NCI-H1092 treated with DMSO at 0.1 percent for 48 hours (cell line): ENCODE results near the gene ANKRD36C.
"Not testable (repeated sequence)": the region's sequence is repeated elsewhere in the genome, so short reads cannot be mapped to it uniquely, and the experiment has no call there.

Experiments used
- DNase-seq: peaks from one replicate; lab custom pipeline; 2025; lab: John Stamatoyannopoulos, UW

The ANKRD36C gene

DNA sequence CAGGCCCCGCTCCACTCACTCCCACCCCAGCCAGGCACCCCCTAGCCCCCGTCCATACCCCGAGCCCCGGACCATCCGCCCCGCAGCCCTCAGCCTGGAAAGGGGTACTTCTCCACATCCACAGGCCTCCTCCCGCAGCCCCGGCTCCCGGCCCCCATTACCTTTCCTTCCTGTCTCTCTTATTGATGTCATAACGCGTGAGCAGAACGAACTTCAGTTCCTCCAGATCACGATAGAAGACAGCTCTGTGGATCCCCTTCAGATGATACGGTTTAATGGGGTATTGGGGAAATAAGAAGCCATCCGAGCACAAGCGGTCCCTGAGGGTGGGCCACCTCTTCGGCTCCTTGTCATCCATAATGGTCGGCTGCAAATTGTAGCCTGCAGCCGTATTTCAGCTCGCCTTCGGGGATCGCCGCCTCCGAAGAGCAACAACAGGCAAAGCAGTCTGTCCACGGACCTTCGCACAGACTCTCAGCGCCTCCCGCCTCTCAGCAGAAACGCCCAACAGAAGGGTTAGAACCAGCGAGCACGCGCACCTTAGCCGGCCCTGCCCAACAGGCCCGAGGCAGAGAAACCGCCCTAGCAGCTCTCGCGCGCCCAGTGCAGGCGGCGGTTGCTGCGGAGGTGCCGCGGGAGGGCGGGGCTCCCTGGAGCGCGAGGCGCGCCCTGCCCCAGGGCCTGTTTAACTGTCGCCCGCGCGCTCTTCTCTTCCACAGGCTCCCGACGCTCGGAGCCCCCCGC, at the start of gene ANKRD36C:
Gene ANKRD36C, minus strand, starts transcription at position 474 of the 744 bp plus-strand sequence. Its CDS starts 116 bp downstream, at position 358.
- DNase-seq = not testable (repeated sequence)

DNA sequence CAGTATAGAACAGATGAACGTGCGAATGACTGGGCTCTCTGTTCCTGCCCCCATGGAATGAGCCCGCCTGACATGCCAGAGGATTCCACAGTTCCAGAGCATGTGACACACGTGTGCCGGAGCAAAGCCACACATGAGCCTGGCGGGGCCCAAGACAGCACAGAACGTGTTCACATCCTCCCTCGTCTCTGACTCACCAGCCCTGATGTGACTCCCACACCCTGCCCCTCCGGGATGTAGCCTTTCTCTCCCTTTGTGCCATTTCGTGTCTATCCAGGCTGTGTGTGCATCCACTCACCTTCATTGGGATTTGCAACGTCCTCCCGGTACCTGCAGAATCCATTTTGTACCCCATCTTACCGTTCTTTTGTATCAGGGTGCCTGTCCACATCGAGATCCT, 43.9 kb upstream of the ANKRD36C start:
- not testable (repeated sequence) for DNase-seq

DNA sequence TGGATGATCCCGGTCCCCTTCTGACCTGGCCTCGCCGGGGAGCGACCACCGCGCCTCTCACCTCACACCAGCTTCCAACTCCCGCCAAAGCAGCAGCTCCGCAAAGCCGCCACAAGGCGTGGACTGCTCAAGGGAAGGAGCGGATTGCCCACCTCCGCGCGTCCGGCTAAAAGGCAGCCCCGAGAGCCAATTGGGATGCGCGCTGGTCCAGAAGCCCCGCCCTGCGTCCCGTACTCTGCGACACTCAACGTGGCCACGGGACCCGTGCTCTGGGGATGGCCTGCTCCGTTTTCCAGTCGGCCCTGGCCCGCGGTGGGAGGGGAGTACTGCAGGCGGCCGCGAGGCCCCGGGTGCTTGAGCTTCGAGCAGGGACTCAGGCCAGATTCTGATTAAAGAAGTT, 43.2 kb upstream of the ANKRD36C start, which contains the start of gene GPAT2:
Gene GPAT2, minus strand, starts transcription at position 125 of the 400 bp plus-strand sequence. CDS start 2,557 bp downstream, outside the sequence.
- DNase-seq = not testable (repeated sequence)

DNA sequence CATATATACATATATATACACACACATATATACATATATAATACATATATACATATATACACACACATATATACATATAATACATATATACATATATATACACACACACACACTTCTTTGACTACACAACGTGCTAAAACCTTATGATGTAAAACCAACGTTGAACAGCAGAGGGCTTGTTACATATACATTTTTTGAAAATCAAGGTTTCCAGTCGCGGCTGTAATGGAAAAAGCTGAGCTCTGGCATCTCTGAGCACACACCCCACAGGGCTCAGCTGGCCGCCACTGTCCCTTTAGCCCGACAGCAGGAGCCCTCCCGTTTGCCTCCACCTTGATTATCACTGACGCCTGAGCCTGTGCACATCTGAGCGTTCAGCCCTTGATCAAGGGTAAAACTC, 42.4 kb upstream of the ANKRD36C start:
- not testable (repeated sequence) for DNase-seq

DNA sequence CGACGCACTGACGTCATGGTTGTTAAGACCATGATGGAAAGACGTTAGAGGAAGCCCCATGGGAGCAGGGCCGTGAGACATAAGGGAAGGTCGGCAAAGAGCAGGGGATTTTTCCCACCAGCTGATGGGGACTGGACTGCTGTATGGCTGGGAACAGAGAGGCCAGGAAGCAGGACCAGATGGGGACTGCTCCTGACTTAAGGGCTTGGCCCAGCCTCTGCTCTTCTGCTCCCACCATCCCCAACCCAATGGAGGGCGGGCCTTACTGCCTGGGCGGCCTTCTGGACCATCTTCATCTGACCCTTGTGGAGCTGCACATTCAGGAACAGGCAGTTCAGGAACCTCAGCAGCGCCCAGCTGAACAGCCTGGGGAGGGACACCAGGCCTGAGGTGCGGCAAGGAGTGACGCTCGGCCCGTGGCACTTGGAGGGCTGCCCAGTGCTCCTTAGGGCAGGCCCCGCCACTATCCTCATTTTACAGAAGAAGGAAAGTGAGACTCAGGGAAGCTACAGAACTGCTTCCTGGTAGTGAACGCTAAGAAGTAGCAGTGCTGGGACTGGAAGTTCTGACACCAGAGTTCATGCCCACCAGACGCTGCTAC, 36.2 kb upstream of the ANKRD36C start:
- not testable (repeated sequence) for DNase-seq

DNA sequence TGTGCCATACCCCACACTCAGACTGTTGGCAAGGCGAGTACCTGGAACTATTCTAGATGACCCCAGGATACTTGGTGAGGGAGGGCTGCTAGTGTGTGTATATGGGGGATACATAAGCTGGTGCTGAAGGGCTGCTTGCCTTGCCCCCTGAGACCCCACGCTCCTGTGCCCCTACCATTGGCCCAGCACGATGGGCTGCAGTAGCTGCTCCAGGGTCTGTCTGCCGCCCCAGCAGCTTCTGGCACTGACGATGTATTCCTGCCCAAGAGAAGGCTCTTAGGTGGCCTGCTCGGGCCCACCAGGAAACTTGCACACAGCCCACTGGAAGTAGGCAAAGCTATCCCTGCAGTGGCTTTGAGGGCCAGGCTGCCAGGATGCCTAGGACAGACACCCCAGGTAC, 34.1 kb upstream of the ANKRD36C start:
- not testable (repeated sequence) for DNase-seq

DNA sequence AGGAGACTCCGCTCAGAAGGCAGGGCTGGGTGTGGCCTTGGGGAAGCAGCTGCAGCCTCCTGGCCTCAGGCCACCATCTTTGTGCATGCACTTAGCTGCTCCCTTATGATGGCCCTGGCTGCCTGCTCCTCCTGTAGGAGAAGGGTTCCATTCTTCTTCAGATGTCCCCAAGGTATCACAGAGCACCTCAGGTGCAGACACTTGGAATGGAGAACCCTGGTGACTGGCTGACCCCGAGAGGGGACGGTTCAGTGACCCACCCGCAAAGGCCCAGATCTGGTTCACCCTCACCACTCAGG, 33.5 kb upstream of the ANKRD36C start:
- DNase-seq = no peak

DNA sequence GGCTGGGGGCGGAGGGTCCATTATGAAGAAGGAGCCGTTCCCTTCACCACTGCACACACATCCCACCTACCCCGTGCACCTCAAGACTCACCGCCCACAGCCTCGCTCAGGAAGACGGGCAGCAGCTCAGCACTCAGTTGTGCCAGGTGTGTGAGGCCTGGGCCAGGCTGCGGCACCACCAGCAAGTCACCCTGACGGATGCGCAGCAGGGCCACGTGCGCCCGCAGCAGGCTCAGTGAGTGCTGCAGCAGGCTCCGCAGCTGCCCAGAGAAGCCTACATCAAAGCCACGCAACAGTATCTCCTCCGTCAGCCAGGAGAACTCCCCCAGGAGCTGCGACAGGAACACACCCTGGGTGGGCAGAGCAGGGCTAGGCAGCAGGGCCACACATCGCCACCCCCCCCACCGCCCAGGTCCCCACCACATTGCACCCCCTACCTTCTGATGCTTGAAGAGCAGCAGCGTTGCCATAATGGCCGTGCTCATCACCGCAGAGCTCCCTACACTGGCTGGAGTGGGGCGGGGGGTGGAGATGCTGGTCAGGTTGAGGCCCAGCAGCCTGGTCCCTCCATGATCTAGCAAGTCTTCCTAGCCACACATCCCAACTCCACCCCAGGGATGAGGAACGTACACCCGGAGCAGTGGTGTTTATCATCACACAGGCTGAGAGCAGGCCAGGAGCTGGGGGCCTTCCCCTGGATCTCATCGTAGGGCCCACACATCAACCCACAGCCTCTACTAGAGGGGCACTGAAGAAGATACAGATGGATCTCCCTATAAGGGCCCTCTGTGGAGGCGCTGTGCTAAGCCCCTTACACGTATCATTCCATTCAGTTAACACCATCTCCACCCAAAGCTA, 32.9 kb upstream of the ANKRD36C start:
- no peak for DNase-seq

DNA sequence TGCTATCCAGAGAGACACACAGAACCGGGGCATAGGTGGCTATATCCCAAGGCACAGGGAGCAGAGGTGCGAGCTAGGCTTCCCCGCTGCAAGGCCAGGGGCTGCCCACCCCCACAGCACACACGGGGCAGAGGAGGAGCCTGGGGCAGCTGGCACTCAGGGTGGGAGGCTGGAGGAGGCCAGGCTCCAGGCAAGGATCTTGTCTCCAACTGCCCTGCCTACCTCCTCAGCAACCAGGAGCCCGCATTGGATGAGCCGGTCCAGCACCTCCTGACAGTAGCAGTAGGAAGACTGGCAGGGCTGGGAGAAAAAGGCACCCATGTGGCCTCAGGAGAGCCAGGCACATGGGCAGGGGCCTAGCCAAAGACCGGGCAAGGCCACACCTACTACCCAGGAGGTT, 32.1 kb upstream of the ANKRD36C start:
- not testable (repeated sequence) for DNase-seq

DNA sequence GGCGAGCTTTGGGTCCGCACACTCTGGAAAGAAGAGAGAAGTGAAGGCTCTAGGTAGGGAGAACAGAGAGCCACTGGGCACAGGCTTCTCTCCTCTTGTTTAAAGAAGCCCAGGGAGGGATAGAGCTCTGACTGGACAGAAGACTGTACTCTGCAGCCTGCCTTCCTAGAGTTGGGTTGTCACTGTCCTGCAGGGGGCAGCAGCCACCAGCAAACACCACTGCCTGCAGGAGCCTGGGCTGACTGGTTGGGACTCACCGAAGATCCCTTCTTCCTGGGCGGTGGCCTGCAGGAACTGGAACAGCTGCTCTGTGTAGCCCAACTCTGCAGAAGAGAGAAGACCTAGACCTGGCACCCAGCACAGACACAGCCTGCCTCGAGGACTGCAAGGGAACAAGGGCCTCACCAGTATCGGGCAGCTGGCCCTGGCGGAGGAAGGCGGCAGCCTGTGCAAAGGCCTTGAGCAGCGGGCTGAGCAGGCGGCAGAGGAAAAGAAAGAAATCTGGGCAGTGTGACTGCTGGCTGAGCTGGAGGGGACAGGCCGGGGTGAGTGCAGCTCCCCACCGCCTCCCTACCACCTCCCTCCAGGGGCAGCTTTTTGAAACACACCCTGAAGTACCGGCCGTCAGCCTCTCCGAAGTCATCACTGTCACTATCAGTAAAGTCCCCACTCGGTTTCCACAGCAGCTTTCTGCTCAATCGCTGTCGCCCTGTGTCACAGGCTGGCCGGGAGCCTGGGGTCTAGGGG, 31.2 kb upstream of the ANKRD36C start:
- DNase-seq = not testable (repeated sequence)

DNA sequence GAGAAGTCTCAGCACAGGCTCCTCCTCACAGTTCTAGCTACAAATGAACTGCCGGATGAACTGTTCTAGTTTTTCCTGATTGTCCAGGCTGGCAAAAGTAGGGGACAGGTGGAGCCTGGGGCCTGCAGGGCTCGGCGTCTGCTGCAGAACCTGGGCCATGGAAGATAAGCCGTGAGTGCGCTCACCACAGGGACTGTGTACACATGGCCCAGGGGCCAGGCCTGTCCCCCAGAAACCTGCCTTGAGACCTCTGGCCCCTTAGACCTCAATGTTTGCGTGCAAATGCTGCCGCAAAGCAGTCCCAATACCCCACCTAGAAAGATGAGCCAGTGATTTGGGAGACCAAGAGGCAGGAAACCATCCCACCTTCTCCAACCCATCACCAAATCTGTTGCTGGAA, 30.5 kb upstream of the ANKRD36C start:
- DNase-seq = not testable (repeated sequence)

DNA sequence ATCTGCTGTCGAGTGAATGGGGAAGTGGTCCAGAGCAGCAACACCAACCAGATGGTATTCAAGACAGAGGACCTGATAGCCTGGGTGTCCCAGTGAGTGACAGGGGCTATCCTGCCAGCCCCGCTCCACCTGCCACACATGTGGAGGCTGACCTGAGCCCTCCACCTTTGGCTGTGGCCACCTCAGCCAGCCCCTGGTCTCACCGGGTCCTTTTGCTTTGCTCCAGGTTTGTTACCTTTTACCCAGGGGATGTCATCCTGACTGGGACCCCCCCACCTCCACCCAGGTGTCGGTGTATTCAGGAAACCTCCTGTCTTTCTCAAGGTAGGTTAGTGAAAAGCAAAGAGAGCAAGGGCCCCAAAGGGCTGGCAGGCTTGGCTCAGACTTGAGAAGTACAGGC, 29.5 kb upstream of the ANKRD36C start:
- DNase-seq = not testable (repeated sequence)

DNA sequence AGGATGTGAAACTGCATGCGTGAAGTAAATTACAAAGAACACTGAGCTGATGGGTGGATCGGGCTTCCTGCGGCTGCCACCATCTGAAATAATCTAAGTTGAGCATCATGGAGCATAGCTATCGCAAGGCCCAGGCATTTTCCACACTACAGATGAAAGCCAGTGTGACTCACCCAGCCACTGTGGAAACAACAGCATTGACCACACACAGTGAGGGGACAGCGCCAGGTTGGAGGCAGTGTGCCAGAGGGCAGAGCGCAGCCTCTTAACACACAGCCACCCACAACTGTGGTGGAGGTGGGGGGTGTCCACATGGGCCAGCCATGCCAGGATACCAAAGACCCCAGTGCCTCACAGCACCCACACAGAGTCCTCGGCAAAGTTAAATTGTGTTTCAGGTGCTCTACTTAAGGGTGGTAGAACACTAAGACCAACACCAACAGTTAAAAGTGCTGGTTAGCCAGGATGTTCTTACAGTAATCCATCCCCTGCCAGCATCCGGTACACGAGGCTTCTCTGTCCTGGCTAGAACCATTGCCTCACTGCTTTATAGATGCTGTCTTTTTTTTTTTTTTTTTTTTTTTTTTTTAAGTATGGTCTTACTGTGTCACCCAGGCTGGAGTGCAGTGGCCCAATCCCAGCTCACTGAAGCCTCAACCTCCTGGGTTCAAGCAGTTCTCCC, 28.4 kb upstream of the ANKRD36C start:
- DNase-seq = not testable (repeated sequence)

DNA sequence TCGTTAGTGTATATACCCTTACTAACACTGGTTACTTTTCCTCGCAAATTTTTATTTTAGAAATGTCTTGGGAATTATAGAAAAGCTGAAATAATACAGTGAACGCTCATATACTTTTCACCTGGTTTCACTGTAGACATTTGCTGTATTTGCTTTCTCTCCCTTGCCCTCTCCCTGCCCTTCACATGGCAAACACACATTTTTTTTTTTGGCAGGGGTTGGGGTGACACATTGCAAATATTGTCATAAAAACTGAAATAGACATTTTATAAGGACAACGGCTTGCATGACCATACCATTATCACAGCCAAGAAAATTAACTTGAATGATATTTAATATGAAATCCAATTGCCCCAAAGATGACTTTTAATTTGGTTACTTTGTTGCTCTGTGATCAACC, 24.7 kb upstream of the ANKRD36C start:
- not testable (repeated sequence) for DNase-seq

DNA sequence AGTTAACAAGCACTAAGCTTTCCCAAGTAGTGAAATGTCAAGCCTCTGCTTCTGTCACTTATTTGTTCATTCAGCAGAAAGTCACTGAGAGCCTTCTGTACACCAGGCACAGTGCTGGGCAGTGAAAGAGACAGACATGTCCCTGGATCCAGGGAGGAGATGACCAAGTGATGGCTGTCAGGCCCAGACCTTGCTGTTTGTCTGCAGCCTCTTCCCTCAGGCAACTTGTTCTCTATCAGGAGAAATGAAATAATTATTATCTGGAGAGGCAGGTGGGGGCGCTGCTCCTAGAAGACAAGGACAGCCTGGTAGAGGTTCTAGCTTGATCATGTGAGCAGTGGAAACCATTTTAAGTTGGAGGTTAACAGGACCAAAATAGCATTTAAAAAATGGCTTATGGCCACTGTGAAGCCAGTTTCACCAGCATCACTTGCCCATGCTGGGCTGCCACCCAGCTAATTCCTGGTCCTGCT, 21.2 kb upstream of the ANKRD36C start:
- not testable (repeated sequence) for DNase-seq

DNA sequence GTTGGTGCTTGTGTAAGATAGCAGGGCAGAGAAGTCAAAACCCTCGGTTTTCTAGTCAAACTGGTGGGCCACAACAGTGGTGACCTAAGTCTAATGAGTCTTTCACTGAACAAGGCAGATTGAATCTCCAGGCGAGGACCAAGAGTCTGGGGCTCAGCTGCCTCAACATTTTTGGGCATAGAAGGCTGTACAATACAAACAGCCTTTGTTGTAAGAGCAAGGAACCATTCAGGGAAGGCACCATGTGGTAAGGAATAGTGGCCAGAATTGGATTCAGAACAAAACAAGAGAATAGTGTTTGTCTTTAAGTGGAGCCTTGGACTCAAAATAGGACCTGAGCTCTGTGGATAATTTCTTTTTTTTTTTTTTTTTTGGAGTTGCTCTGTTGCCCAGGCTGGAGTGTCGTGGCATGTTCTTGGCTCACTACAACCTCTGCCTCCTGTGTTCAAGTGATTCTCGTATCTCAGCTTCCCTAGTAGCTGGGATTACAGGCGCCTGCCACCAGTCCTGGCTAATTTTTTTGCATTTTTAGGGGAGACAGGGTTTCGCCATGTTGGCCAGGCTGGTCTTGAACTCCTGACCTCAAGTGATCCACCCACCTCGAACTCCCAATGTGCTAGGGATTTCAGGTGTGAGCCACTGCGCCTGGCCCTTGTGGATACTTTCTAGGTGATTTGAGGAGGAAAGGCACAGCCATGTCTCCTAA, 20.6 kb upstream of the ANKRD36C start:
- not testable (repeated sequence) for DNase-seq

DNA sequence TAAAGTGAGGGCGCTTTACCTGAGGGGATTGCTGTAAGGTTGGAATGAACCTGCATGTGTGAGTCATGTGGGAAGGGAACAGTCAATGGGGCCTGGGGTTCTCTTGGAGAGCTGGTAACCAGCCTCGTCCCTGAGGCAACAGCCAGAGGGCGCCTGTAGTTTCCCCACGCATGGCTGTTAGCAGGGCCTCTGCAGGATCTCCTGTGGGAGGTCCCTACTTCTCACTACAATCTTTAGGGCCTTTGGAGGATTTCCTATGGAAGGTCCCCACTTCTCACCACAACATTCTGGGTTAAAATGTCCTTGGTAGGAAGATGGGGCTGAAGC, 19.5 kb upstream of the ANKRD36C start:
- not testable (repeated sequence) for DNase-seq

DNA sequence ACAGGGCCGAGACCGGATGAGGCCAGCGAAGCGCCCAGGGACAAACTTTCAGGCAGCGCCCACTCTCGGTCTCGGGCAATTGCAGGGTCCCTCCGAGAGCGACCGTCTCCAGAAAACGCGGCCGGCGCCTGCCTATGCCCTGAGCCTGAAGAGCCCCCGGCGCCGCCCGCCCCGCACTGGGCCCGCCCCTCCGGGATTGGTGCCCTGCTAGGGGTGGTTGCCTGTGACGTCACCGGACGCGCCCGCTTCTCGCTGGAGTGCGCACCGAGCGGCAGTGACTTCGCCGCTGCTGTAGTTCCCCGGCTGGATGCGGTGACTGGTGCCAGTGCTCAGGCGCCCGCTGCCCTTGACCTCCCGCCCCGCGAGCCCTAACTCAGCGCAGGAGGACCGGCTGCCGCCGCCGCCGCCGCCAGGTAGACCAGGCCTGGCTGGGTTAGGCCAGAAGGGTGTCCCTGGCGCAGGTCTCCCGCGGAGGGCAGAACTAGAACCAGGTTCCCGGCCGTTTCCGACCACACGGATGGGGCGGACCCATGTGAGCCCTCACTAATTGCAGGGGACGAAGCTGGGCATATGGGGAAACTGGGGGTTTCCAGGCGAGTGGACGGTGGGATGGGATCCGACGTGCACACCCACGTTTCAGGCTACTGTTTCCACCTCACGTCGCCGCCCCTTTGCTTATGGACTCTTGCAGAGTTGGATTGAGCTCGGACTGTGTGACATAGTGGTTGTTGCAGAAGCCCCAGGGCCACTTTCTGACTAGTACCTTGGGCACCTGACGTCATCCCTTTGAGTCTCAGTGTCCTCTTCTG, 18.9 kb upstream of the ANKRD36C start:
- DNase-seq = not testable (repeated sequence)

DNA sequence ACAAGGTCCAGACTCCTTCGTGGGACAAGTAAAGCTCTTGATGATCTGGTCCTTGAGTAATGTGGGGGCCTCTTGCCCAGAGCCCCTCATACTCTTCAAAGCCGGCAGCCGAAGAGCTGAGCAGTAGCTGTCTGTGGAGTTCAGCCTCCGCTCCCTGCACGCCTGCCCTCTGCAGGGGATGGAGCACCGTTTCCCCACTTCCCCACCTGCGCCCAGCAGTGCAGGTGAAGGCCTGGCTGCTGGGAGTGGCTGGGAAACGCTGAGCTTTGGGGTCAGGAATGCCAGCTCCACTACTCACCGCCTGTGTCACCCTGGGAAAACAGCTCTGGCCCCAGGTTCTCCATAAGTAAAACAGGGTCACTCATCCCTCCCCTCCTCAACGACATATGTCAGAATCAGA, 18.2 kb upstream of the ANKRD36C start:
- not testable (repeated sequence) for DNase-seq

DNA sequence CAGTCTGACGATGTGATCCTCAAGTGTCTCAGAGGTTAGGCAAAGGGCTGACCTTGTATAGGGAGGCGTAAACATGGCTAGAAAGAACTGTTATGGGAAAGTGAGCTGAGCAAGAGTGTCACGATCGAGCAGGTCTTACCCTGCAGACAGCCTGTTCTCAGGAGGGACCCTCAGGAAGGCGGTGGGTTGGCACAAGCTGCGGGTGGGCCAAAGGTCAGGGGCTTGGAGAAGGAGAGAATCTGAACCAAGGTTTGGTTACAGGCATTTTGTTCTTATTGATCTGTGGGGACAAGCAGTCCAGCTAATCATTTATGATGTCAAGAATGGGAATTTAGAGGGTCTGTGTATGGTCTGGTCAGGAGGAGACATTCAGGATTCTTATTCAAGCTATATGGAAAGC, 16.4 kb upstream of the ANKRD36C start:
- DNase-seq = not testable (repeated sequence)
